WTC11 (cell line): ENCODE data around the gene SRP14. TPM values are rescaled to one million over a fixed set of nuclear protein-coding genes. Genes with fewer than 3 reads are reported as not detected.

Experiments
- ATAC-seq: fragments of 200-7000 bp; cut with Tn5 transposase; 2 replicates; pipeline ENCODE4 v1.10.0; 2021; ENCODE audit warnings: mild to moderate bottlenecking, moderate library complexity
- CTCF ChIA-PET: fragments of 300-600 bp; sonication (Branson Sonifier 250); formaldehyde crosslinking; loops from one replicate; lab custom pipeline; 2021; ENCODE audit warnings: antibody characterized with exemption; lab: Charles Lee
- POLR2A ChIA-PET: fragments of 350-600 bp; sonication (Branson Sonifier 250); formaldehyde crosslinking; loops from one replicate; lab custom pipeline; 2021; ENCODE audit warnings: antibody characterized with exemption; lab: Charles Lee
- DNase-seq: peaks from one replicate; pipeline ENCODE4 v3.0.0; 2021; ENCODE audit warnings: low spot score
- H3K27ac Mint-ChIP-seq: 2 replicates; pipeline ENCODE4 v1.8.0; 2021; ENCODE audit warnings: mixed read lengths
- H3K27me3 Mint-ChIP-seq: 2 replicates; pipeline ENCODE4 v1.8.0; 2021; ENCODE audit warnings: low read depth, mild to moderate bottlenecking, moderate library complexity, mixed read lengths
- H3K36me3 Mint-ChIP-seq: 2 replicates; pipeline ENCODE4 v1.8.0; 2021; ENCODE audit warnings: mixed read lengths
- H3K4me1 Mint-ChIP-seq: 2 replicates; pipeline ENCODE4 v1.8.0; 2022; ENCODE audit warnings: mixed read lengths
- H3K4me3 Mint-ChIP-seq: 2 replicates; pipeline ENCODE4 v1.8.0; 2021; ENCODE audit warnings: mild to moderate bottlenecking, moderate library complexity, mixed read lengths
- H3K9me3 Mint-ChIP-seq: 2 replicates; pipeline ENCODE4 v1.8.0; 2021; ENCODE audit warnings: mixed read lengths
- ARID4B ChIP-seq: sonication (generic); formaldehyde crosslinking; IDR thresholded peaks from 2 replicates; pipeline ENCODE4 v1.8.0; 2023; ENCODE audit warnings: missing genetic modification reagents, mild to moderate bottlenecking, borderline replicate concordance
- CTCF ChIP-seq: fragments of 200-600 bp; IDR thresholded peaks from 2 replicates; pipeline ENCODE4 v1.8.0; 2022; ENCODE audit warnings: antibody characterized with exemption
- ELF4 ChIP-seq: sonication (generic); formaldehyde crosslinking; IDR thresholded peaks from 2 replicates; pipeline ENCODE4 v1.8.1; 2022; ENCODE audit warnings: low read depth, mild to moderate bottlenecking, moderate library complexity, missing genetic modification reagents
- GABPB1 ChIP-seq: sonication (generic); formaldehyde crosslinking; IDR thresholded peaks from 2 replicates; pipeline ENCODE4 v1.8.1; 2023; ENCODE audit warnings: mild to moderate bottlenecking, missing genetic modification reagents
- KAT7 ChIP-seq: sonication (generic); formaldehyde crosslinking; IDR thresholded peaks from 2 replicates; pipeline ENCODE4 v1.8.1; 2023; ENCODE audit warnings: missing genetic modification reagents, mild to moderate bottlenecking, borderline replicate concordance
- MXD4 ChIP-seq: fragments of 250-450 bp; sonication (Bioruptor Pico); IDR thresholded peaks from 2 replicates; pipeline ENCODE4 v1.8.0; 2021; ENCODE audit warnings: mild to moderate bottlenecking, moderate library complexity, borderline replicate concordance
- NFE2L1 ChIP-seq: sonication (generic); formaldehyde crosslinking; IDR thresholded peaks from 2 replicates; pipeline ENCODE4 v1.8.1; 2023; ENCODE audit warnings: missing genetic modification reagents
- NR1H2 ChIP-seq: sonication (generic); formaldehyde crosslinking; IDR thresholded peaks from 2 replicates; pipeline ENCODE4 v1.9.0; 2021; ENCODE audit warnings: mild to moderate bottlenecking, moderate library complexity, missing genetic modification reagents
- OVOL2 ChIP-seq: fragments of 250-450 bp; sonication (Bioruptor Pico); IDR thresholded peaks from 2 replicates; pipeline ENCODE4 v1.9.0; 2021; ENCODE audit warnings: mild to moderate bottlenecking, borderline replicate concordance
- TEAD4 ChIP-seq: sonication (generic); formaldehyde crosslinking; IDR thresholded peaks from 2 replicates; pipeline ENCODE4 v1.8.0; 2022; ENCODE audit warnings: mild to moderate bottlenecking, missing genetic modification reagents
- TP53 ChIP-seq: sonication (generic); formaldehyde crosslinking; IDR thresholded peaks from 2 replicates; pipeline ENCODE4 v1.8.1; 2023; ENCODE audit warnings: mild to moderate bottlenecking, missing genetic modification reagents
- USF2 ChIP-seq: sonication (generic); formaldehyde crosslinking; IDR thresholded peaks from 2 replicates; pipeline ENCODE4 v1.8.1; 2023; ENCODE audit warnings: mild to moderate bottlenecking, missing genetic modification reagents, moderate library complexity
- ZNF121 ChIP-seq: sonication (generic); formaldehyde crosslinking; IDR thresholded peaks from 2 replicates; pipeline ENCODE4 v1.8.0; 2023; ENCODE audit warnings: missing genetic modification reagents
- ZNF219 ChIP-seq: sonication (generic); formaldehyde crosslinking; IDR thresholded peaks from 2 replicates; pipeline ENCODE4 v1.8.0; 2023; ENCODE audit warnings: missing genetic modification reagents, mild to moderate bottlenecking, borderline replicate concordance
- ZNF396 ChIP-seq: fragments of 250-450 bp; sonication (Bioruptor Pico); IDR thresholded peaks from 2 replicates; pipeline ENCODE4 v1.8.0; 2021; ENCODE audit warnings: mild to moderate bottlenecking, moderate library complexity, borderline replicate concordance
- ZNF416 ChIP-seq: fragments of 250-450 bp; sonication (Bioruptor Pico); IDR thresholded peaks from 2 replicates; pipeline ENCODE4 v1.9.0; 2021; ENCODE audit warnings: mild to moderate bottlenecking, inconsistent platforms
- ZNF423 ChIP-seq: fragments of 250-450 bp; sonication (Bioruptor Pico); IDR thresholded peaks from 2 replicates; pipeline ENCODE4 v2.1.2; 2022; ENCODE audit warnings: mild to moderate bottlenecking, moderate library complexity
- total RNA-seq: library from RNA; stranded (reverse); gene quantifications from 3 replicates; pipeline ENCODE4 v1.2.3, GENCODE V29; 2021
- TF ChIP-seq, protein P1 (sequence below): sonication (generic); formaldehyde crosslinking; IDR thresholded peaks from 2 replicates; pipeline ENCODE4 v1.8.1; 2023; ENCODE audit warnings: mild to moderate bottlenecking, missing genetic modification reagents
- TF ChIP-seq, protein P2 (sequence below): fragments of 250-450 bp; sonication (Bioruptor Pico); IDR thresholded peaks from 2 replicates; pipeline ENCODE4 v1.8.0; 2021; ENCODE audit warnings: mild to moderate bottlenecking
- TF ChIP-seq, protein P3 (sequence below): fragments of 250-450 bp; sonication (Bioruptor Pico); IDR thresholded peaks from 2 replicates; pipeline ENCODE4 v1.9.0; 2021; ENCODE audit warnings: mild to moderate bottlenecking
- TF ChIP-seq, protein P4 (sequence below): sonication (generic); formaldehyde crosslinking; IDR thresholded peaks from 2 replicates; pipeline ENCODE4 v1.8.1; 2023; ENCODE audit warnings: mild to moderate bottlenecking, moderate library complexity, missing genetic modification reagents

SRP14 gene
- total RNA-seq, 1 experiment from 2014 or later, result 190 TPM

GRCh38 chr15:40048211-40048792, 9.3 kb upstream of the SRP14 start:
- no peak overlapping the region for H3K4me3 Mint-ChIP-seq
- H3K36me3 Mint-ChIP-seq, result no peaks in the 10 kb centered on the region
- DNase-seq, result no peak
- H3K27ac Mint-ChIP-seq, result peak overlapping the region; percentile 36
- no peaks in the 10 kb centered on the region for H3K9me3 Mint-ChIP-seq
- TF ChIP-seq ARID4B (CRISPR knock-in tag), result no peak
- POLR2A ChIA-PET, result interaction anchor here (0.9 to 2.2 kb wide), 6 partner anchors 11 to 210 kb away, joined by 3 to 7 read pairs (median 4); partner anchors contain the start of gene BMF
- no peaks in the 10 kb centered on the region for H3K27me3 Mint-ChIP-seq
- CTCF ChIA-PET, result interaction anchor here (0.9 to 7.6 kb wide), 9 partner anchors 11 to 242 kb away, joined by 3 to 120 read pairs (median 9); partner anchors contain the start of gene BMF
- H3K4me1 Mint-ChIP-seq, result peaks cover 48% of the 10 kb centered on the region
- ATAC-seq, result no peak

GRCh38 chr15:40047415-40048210, 8.6 kb upstream of the SRP14 start:
- TF ChIP-seq NR1H2 (CRISPR knock-in tag) (no peak), ZNF121 (no peak), CTCF (no peak), ZNF219 (no peak), KAT7 (CRISPR knock-in tag) (no peak), ELF4 (no peak), ZNF396 (CRISPR knock-in tag) (no peak), OVOL2 (no peak), TEAD4 (no peak), GABPB1 (CRISPR knock-in tag) (no peak), TP53 (CRISPR knock-in tag) (no peak), MXD4 (CRISPR knock-in tag) (no peak), ZNF423 (CRISPR knock-in tag) (no peak), ZNF416 (CRISPR knock-in tag) (no peak), USF2 (CRISPR knock-in tag) (no peak), NFE2L1 (CRISPR knock-in tag) (no peak)
- TF ChIP-seq, protein P1, sequence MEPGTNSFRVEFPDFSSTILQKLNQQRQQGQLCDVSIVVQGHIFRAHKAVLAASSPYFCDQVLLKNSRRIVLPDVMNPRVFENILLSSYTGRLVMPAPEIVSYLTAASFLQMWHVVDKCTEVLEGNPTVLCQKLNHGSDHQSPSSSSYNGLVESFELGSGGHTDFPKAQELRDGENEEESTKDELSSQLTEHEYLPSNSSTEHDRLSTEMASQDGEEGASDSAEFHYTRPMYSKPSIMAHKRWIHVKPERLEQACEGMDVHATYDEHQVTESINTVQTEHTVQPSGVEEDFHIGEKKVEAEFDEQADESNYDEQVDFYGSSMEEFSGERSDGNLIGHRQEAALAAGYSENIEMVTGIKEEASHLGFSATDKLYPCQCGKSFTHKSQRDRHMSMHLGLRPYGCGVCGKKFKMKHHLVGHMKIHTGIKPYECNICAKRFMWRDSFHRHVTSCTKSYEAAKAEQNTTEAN (CRISPR knock-in tag), result no peak
- TF ChIP-seq, protein P2, sequence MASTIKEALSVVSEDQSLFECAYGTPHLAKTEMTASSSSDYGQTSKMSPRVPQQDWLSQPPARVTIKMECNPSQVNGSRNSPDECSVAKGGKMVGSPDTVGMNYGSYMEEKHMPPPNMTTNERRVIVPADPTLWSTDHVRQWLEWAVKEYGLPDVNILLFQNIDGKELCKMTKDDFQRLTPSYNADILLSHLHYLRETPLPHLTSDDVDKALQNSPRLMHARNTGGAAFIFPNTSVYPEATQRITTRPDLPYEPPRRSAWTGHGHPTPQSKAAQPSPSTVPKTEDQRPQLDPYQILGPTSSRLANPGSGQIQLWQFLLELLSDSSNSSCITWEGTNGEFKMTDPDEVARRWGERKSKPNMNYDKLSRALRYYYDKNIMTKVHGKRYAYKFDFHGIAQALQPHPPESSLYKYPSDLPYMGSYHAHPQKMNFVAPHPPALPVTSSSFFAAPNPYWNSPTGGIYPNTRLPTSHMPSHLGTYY (CRISPR knock-in tag), result no peak
- TF ChIP-seq, protein P3, sequence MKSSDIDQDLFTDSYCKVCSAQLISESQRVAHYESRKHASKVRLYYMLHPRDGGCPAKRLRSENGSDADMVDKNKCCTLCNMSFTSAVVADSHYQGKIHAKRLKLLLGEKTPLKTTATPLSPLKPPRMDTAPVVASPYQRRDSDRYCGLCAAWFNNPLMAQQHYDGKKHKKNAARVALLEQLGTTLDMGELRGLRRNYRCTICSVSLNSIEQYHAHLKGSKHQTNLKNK (CRISPR knock-in tag), result no peak
- TF ChIP-seq, protein P4, sequence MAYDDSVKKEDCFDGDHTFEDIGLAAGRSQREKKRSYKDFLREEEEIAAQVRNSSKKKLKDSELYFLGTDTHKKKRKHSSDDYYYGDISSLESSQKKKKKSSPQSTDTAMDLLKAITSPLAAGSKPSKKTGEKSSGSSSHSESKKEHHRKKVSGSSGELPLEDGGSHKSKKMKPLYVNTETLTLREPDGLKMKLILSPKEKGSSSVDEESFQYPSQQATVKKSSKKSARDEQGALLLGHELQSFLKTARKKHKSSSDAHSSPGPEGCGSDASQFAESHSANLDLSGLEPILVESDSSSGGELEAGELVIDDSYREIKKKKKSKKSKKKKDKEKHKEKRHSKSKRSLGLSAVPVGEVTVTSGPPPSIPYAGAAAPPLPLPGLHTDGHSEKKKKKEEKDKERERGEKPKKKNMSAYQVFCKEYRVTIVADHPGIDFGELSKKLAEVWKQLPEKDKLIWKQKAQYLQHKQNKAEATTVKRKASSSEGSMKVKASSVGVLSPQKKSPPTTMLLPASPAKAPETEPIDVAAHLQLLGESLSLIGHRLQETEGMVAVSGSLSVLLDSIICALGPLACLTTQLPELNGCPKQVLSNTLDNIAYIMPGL, result no peak
- CTCF ChIA-PET, result interaction anchor here (0.6 to 7.6 kb wide), 18 partner anchors 12 to 374 kb away, joined by 3 to 120 read pairs (median 4); partner anchors contain the start of gene BMF
- peak overlapping the region; percentile 36 for H3K27ac Mint-ChIP-seq
- H3K27me3 Mint-ChIP-seq, result no peaks in the 10 kb centered on the region
- H3K9me3 Mint-ChIP-seq, result no peaks in the 10 kb centered on the region
- POLR2A ChIA-PET, result interaction anchor here (0.6 to 2.2 kb wide), 9 partner anchors 12 to 211 kb away, joined by 3 to 7 read pairs (median 3); partner anchors contain the start of gene BMF
- no peak overlapping the region for H3K4me3 Mint-ChIP-seq
- peaks cover 42% of the 10 kb centered on the region for H3K4me1 Mint-ChIP-seq
- ATAC-seq (no peak), DNase-seq (no peak)
- no peaks in the 10 kb centered on the region for H3K36me3 Mint-ChIP-seq
